Right hindlimb (tissue), 1 donor: ENCODE results near the gene MITF.
A peak's percentile ranks its signal among the peaks of the same experiment; 100 is the strongest.

Experiments used
- DNase-seq: peaks from one replicate; pipeline ENCODE4 v3.0.0-alpha.2; 2018

MITF gene

GRCh38 chr3:69729147-69729919 is 9.9 kb upstream of the MITF start:
- DNase-seq: no peak

GRCh38 chr3:69731080-69731479 is 8.2 kb upstream of the MITF start:
- DNase-seq: no peak

DNA sequence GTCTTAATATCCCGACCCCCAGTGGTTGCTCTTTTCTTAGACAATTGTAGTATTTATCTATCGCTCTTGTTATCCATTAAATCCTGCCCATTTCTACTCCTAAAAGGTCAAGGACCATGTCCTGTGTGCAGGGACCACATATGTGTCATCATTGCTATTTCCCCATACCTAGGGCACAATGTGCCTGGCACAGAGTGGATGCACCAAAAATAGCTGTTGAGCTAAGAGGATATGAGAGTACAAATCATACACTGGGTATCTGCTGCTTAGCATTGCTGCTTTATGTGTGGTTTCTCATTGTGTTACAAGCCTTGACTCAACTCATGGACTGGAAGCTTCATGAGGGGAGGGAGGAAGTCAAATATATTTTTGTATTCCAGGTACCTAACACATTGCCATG is 3.4 kb upstream of the MITF start:
- no peak for DNase-seq

- no peak for DNase-seq
These were observed 1.9 kb upstream of the MITF start for GRCh38 chr3:69737392-69737791.

GRCh38 chr3:69738315-69738714 is 949 bp upstream of the MITF start:
- no peak for DNase-seq

DNA sequence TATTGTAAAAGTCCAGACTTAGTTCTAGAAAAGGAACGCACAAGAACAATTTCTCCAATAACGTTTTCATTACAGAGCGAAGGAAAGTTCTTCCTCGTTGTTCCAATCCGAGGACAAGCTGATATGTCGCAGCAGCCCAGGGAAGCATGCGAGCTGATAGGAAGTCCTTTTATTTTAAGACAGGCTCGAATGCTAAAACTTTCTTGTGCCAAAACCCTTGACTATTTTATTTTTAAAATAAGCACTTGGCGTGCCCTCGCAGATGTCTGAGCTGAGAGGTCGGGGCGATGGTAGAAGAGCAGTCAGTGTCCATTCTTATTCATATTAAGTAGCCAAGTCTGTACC is 433 bp upstream of the MITF start:
- DNase-seq: no peak

DNA sequence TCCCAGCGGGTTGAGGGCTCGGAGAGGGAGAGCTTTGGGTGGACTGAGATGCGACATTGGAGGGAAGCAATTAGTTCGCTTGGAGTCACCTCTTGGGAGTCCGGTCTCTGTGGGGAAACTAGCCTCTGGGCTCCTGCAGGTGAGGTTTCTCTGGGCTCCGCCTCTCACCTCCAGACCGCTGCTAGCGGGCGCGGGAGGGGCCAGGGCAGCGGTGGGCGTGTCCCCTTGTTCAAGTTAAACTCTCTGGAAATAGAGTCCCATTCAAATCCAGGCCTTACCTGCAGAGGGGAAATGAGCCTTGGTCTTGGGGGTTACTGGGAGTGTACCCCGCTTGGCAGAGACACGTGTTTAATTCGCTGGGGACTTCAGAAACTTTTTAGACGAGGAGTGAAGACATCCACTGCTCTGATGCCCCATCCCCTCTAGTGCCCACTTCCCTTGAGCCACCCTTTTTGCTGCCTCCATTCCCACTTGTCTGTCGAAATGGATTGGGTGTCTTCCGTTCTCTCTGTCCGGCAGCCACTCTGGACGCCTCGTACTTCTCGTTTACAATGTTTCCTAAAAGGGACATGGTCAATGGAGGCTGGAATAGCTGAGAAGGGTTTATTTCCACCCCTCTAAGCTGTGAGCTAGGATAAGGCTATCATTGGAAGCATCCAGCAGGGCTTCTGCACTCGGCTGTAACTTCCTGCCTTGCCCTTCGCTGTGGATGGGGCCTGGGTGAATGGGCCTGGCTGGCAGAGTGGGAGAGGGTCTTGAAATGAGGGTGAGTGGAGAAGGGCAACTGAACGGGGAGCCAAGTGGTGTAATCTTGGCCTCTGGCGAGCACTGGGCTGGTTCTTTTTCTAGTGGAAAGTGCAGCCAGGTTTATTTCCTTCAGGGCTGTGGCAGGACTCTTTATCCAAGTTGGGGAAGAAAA is 1.1 kb downstream of the MITF start:
- DNase-seq: peak; percentile 36

GRCh38 chr3:69741032-69741767 is 1.9 kb downstream of the MITF start:
- DNase-seq: no peak

DNA sequence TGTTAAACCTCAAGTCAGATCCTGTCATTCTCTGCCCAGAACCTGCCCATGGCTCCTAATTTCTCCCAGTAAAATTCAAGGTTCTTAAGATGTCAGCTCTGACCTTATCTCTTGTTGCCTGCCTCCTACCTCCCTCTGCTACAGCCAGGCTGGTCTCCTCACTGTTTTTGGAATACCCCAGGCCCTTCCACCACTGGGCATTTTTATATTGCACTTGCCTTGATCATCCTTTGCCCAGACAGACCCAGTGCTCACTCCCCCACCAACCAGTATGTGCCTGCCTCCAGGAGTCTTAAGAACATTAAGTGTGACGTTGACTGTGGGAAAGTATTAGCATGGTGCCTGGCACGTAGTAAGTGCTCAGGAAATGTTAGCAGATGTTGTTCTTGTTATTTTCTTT is 3.1 kb downstream of the MITF start:
- DNase-seq: no peak

- DNase-seq: no peak
These were observed 5.0 kb downstream of the MITF start for GRCh38 chr3:69743975-69744906.

DNA sequence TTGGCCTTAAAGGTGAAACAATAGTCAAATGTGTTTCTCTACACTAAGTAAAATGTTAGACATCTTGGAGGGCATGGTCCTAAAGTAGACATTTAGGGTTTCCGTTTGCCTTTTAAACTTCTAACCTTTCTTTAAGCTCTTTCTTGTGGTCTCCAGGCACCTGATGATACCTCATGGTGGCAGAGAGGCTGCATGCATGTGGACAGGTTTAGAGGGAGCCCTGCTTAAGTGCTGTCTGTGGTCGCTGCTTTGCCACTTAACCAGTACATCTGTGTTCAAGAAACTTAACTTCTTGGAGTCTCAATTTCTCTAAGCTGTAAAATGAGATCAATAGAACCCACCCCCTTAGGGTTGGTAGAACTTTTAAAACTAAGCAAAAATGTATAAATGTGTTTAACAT is 6.2 kb downstream of the MITF start:
- DNase-seq: no peak

GRCh38 chr3:69746119-69746518 is 6.9 kb downstream of the MITF start:
- DNase-seq: no peak

DNA sequence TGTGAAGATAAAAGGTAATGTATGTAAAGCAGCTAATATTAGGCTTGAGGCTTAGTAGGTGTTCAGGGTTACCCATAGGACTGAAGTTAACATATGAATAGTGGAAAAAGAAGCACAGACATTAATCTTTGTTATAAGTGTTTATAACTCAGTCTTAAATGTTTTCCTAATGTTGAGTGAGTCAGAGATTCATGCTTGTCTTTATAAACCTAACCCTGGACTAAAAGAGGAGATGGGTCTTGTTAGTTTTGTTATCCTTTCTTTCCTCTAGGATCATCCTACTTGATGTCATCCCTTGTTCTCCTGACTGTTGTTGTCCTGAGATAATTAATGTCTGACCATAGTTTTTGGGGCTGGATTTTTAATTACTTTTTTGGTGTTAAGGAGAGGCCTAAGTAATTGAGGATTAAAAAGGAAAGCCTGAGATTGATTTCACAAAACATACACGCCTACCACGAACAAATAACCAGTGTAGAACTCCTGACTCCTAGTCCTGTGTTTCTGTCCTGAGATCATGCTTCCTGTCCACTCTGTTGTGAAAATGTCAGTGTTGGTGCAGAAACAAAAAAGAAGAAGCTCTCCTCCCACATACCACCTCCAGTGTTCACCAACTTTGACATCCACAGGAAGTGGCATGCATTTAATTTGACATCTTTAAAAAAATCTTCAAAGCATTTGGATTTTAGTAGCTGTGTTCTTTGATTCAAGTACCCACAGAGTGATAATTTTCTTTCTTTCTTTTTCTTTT is 8.4 kb downstream of the MITF start:
- no peak for DNase-seq

DNA sequence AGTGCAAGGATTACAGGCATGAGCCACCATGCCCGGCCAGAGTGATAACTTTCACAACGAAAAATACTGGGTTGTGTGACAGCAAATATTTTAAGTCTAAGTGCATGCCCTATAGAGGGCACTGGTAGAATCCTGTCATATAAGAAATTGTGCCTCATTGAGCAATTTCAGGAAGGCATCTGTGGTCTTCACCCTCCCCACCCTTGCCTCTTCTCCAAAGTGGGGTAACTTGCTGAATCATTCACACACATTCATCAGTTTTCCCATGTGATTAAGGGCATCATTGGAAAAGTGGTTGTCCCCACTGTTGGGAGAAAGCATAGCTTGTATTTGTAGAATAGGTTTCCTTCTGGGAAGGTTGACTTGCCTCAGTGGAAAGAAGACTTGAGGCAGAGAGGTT is 9.2 kb downstream of the MITF start:
- no peak for DNase-seq

DNA sequence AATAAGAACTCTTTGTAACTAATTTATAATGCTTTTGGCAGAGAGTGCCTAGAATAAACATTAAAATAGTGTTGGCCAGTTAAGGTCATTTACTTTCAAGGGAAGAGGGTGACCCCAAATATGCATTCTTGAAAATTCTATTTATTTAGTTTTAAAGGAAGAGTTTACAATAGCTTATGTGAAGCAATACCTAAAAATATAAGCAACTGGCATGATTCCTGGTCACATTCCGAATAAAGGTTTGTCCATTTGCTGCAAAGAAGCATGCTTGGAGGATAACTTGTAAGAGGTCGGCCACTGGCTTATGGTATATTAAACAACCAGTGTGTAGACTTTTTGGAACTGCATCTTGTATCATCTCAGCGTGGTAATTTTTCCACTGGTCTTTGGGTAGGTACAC is 10.2 kb downstream of the MITF start:
- DNase-seq: no peak

DNA sequence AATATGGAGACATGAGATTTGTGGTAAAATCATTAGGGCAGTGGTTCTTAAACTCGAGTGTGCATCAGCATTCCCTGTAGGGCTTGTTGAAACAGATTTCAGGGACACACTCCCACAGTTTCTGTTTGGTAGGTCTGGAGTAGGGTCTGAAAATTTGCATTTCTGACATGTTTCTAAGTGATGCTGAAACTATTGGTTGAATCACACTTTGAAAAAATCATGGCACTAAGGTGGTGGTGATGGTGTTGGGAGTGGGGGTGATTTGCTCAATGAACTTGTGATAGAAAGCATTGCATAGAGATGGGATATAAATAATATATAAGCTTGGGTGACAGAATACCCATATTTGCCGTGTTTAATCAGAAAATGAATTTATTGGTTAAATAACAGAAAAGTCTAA is 11.3 kb downstream of the MITF start:
- DNase-seq: no peak

- no peak for DNase-seq
These were observed 11.8 kb downstream of the MITF start for GRCh38 chr3:69751074-69751476.

- no peak for DNase-seq
These were observed 13.0 kb downstream of the MITF start for GRCh38 chr3:69752241-69752640.

DNA sequence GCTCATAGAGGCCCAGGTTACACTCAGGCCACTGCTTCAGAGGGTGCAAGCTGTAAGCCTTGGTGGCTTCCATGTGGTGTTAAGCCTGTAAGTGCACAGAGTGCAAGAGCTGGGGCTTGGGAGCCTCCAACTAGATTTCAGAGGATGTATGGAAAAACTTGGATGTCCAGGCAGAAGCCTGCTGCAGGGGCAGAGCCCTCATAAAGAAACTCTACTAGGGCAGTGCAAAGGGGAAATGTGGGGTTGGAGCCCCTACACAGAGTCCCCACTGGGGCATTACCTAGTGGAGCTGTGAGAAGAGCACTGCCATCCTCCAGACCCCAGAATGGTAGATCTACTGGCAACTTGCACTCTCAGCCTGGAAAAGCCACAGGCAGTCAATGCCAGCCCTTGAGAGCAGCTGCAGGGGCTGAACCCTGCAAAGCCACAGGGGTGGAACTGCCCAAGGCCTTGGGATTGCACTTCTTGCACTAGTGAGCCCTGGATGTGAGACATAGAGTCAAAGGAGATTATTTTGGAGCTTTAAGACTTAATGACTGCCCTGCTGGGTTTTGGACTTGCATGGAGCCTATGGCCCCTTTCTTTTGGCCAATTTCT is 14.0 kb downstream of the MITF start:
- DNase-seq: no peak

DNA sequence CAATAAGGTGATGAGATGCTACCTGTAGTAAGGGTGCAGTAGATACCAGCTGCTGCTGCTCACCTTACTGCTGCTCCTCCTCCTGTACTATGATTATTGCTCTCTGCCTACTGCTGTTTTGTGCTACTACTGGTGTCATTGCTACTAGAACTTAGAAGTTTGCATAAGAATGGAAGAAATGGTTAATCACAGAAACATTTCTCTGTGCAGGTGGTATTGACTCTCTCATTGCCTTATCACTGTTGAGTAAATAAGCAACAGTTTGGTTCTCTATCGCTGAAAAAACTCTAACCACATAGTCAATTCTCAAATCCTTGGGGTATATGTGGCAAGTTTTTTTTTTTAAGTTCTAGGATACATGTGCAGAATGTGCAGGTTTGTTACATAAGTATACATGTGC is 16.5 kb downstream of the MITF start:
- DNase-seq: no peak
